Thoracic aorta (tissue), 2 donors: ENCODE results near the gene CEP44. TPM values are rescaled to one million over a fixed set of nuclear protein-coding genes. Genes with fewer than 3 reads are reported as not detected.
"Not testable (repeated sequence)": the region's sequence is repeated elsewhere in the genome, so short reads cannot be mapped to it uniquely, and the experiment has no call there.

Experiments
- ATAC-seq: fragments of 150-250 bp; one replicate; pipeline ENCODE4 v1.8.0; 2017; ENCODE audit warnings: low read depth; ENCODE audit not compliant: insufficient number of reproducible peaks, low FRiP score
- DNase-seq: peaks from one replicate; pipeline ENCODE4 v3.0.0-alpha.2; 2020; ENCODE audit warnings: low spot score
- H3K27ac ChIP-seq, 2 donors: fragments of 200-600 bp; sonication (generic); 1 replicate in 1 of 2; 2 replicates in 1 of 2; pipeline ENCODE4 v1.5.1; 2016; ENCODE audit warnings: mild to moderate bottlenecking in 2 of 2, moderate library complexity in 2 of 2
- H3K27me3 ChIP-seq: fragments of 200-600 bp; sonication (generic); replicated peaks from 2 replicates; pipeline ENCODE4 v1.6.0; 2016; ENCODE audit warnings: mild to moderate bottlenecking; ENCODE audit not compliant: insufficient read depth
- H3K36me3 ChIP-seq: fragments of 200-600 bp; sonication (generic); one replicate; pipeline ENCODE4 v1.5.1; 2016
- H3K4me1 ChIP-seq, 2 donors: fragments of 200-600 bp; sonication (generic); 1 replicate in 1 of 2; 2 replicates in 1 of 2; pipeline versions ENCODE4 v1.5.1 to v1.6.0; 2016; ENCODE audit warnings: low read depth in 2 of 2, mild to moderate bottlenecking in 1 of 2; ENCODE audit not compliant: control insufficient read depth in 1 of 2
- H3K4me3 ChIP-seq: fragments of 200-600 bp; sonication (generic); 2 replicates; pipeline ENCODE4 v1.5.1; 2016; ENCODE audit warnings: mild to moderate bottlenecking
- H3K9me3 ChIP-seq: fragments of 200-600 bp; sonication (generic); 2 replicates; pipeline ENCODE4 v1.5.1; 2016
- total RNA-seq, 2 donors: library from RNA; depleted of rRNA; stranded (reverse); fragments of >200 nt; gene quantifications; one replicate each; pipeline versions ENCODE4 v1.1.0 to v1.2.3, GENCODE V29; 2016
- TF ChIP-seq, protein P1 (sequence below): fragments of 200-600 bp; sonication (generic); IDR thresholded peaks from one replicate; pipeline ENCODE4 v1.5.1; 2019; ENCODE audit warnings: antibody characterized with exemption

The CEP44 gene
- total RNA-seq, 2 donors from 2014 or later = 15.3 to 18.2 TPM

DNA sequence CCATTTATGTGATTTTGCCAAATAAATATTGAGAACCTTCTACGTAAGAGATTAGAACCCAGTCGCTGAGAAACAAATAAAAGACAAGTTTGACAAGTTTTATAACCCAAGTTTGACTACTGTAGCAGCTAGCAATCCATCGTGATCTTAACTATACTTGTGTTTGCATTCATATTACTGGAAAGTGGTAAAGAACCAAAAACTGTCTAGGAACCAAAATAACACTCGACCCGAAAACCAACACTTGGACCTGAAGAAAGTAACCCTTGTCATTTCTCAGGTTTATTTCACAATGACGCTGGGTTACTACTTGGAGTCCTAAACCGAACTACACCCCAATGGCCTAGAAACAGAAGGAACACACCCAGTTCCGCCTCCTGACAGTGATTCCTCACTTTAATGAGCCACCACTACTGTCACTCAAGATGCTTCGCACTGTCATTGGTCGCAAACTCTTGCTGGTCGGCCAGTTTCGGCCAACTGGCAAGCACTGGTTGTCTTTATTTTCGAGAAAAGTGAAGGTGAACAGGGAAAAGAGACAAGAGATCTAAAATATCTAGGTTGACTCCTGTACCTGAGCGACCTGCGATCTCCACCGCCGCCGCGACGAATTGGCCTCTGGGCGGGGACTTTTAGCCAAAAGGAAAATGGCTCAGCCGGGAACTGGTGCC is 740 bp upstream of the CEP44 start:
- TF ChIP-seq, protein P1, sequence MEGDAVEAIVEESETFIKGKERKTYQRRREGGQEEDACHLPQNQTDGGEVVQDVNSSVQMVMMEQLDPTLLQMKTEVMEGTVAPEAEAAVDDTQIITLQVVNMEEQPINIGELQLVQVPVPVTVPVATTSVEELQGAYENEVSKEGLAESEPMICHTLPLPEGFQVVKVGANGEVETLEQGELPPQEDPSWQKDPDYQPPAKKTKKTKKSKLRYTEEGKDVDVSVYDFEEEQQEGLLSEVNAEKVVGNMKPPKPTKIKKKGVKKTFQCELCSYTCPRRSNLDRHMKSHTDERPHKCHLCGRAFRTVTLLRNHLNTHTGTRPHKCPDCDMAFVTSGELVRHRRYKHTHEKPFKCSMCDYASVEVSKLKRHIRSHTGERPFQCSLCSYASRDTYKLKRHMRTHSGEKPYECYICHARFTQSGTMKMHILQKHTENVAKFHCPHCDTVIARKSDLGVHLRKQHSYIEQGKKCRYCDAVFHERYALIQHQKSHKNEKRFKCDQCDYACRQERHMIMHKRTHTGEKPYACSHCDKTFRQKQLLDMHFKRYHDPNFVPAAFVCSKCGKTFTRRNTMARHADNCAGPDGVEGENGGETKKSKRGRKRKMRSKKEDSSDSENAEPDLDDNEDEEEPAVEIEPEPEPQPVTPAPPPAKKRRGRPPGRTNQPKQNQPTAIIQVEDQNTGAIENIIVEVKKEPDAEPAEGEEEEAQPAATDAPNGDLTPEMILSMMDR = no peak
- peak overlapping the region; percentile 85 for H3K4me3 ChIP-seq
- peak; percentile 98 for ATAC-seq

DNA sequence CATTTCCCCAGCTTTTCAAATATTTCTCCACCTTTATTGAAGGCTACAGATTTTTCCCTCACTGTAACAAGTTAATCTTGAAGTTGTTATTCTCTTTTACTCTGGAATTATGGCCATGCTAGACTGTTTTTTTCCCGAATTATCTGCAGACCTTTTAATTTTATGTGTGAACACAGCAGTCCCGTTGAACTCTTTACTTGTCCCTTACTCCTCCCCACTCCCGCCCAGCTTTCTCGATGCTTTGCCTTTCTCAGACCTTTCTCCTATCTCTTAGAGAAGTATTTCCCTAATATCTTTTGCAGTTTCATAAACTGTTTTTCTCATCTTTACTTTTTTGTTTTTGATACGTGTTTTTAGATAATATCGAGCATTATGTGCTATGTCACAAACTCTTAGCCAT is 776 bp downstream of the CEP44 start:
- peaks cover 8 to 34% of the 10 kb centered on the region in 2 donors for H3K4me1 ChIP-seq
- H3K4me3 ChIP-seq = peak overlapping the region; percentile 85
- H3K9me3 ChIP-seq = no peaks in the 10 kb centered on the region
- ATAC-seq (no peak), DNase-seq (no peak)
- H3K27me3 ChIP-seq = no peaks in the 10 kb centered on the region
- H3K36me3 ChIP-seq = no peaks in the 10 kb centered on the region
- TF ChIP-seq, protein P1 = no peak
- peak overlapping the region; percentile 94 to 99 for H3K27ac ChIP-seq

More for the DNA sequence above, 740 bp upstream of the CEP44 start:
- peak; percentile 58 for DNase-seq
- Histone ChIP-seq H3K27ac (peak overlapping the region; percentile 94 to 99), H3K4me1 (peaks cover 8 to 34% of the 10 kb centered on the region in 2 donors), H3K9me3 (no peaks in the 10 kb centered on the region), H3K27me3 (no peaks in the 10 kb centered on the region), H3K36me3 (no peaks in the 10 kb centered on the region)

DNA sequence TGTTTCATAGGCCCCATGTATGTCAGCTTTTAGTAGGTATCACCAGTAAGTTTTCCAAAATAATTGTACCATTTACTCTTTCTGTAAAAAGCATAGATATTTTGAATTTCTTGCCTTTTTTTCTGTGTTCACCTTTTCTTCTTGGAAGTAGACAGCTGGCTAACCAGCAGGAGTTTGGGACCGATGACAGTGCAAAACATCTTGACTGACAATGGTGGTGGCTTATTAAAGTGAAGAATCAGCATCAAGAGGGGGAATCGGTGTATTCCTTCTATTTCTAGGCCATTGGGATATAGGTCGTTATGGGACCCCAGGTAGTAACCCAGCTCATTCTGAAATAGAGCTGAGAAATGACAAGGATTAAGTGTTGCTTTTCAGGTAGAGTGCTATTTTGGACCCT is 3.2 kb downstream of the CEP44 start:
- Histone ChIP-seq H3K4me1 (peaks cover 5 to 24% of the 10 kb centered on the region in 2 donors), H3K9me3 (peaks cover 1% of the 10 kb centered on the region), H3K27ac (no peak overlapping the region), H3K27me3 (no peaks in the 10 kb centered on the region), H3K4me3 (no peak overlapping the region), H3K36me3 (no peaks in the 10 kb centered on the region)
- TF ChIP-seq, protein P1 = no peak
- no peak for DNase-seq
- ATAC-seq = no peak

DNA sequence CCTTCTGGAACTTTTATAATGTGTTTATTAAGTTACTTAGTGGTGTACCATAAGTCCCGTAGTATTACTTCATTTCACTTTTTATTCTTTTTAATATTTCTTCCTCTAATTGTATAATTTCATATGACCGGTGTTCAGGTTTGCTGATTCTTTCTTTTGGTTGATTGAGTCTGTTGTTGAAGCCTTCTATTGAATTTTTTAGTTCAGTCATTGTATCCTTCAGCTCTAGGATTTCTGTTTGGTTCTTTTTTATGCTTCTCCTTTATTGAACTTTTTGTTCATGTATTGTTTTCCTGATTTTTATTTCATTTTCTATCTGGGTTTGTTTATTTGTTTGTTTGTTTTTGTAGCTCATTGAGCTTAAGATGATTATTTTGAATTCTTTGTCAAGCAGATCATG is 8.8 kb downstream of the CEP44 start:
- Histone ChIP-seq H3K4me1 (no peaks in the 10 kb centered on the region), H3K27me3 (no peaks in the 10 kb centered on the region), H3K27ac (no peak overlapping the region), H3K9me3 (peaks cover 10% of the 10 kb centered on the region), H3K36me3 (no peaks in the 10 kb centered on the region), H3K4me3 (no peak overlapping the region)
- no peak for DNase-seq
- TF ChIP-seq, protein P1 = no peak
- ATAC-seq = no peak

DNA sequence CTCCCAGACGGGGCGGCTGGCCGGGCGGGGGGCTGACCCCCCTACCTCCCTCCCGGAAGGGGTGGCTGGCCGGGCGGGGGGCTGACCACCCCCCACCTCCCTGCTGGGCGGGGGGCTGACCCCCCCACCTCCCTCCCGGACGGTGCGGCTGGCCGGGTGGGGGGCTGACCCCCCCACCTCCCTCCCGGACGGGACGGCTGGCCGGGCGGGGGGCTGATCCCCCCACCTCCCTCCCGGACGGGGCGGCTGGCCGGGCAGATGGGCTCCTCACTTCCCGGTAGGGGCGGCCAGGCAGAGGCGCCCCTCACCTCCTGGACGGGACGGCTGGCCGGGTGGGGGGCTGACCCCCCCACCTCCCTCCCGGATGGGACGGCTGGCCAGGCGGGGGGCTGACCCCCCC is 10.9 kb downstream of the CEP44 start:
- not testable (repeated sequence) for ATAC-seq, H3K36me3 ChIP-seq, H3K4me3 ChIP-seq, DNase-seq, H3K27ac ChIP-seq, H3K4me1 ChIP-seq, H3K27me3 ChIP-seq
- peaks cover 10% of the 10 kb centered on the region for H3K9me3 ChIP-seq

DNA sequence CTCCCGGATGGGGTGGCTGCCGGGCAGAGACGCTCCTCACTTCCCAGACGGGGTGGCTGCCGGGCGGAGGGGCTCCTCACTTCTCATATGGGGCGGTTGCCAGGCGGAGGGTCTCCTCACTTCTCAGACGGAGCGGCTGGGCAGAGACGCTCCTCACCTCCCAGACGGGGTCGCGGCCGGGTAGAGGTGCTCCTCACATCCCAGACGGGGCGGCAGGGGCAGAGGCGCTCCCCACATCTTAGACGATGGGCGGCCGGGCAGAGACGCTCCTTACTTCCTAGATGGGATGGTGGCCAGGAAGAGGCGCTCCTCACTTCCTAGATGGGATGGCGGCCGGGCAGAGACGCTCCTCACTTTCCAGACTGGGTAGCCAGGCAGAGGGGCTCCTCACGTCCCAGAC is 11.4 kb downstream of the CEP44 start:
- not testable (repeated sequence) for DNase-seq

More for the DNA sequence above, 11.4 kb downstream of the CEP44 start:
- not testable (repeated sequence) for H3K4me1 ChIP-seq, ATAC-seq, H3K4me3 ChIP-seq, H3K27me3 ChIP-seq, H3K36me3 ChIP-seq, H3K27ac ChIP-seq
- peaks cover 10% of the 10 kb centered on the region for H3K9me3 ChIP-seq
